Superior temporal gyrus (tissue), 1 donor: Measurements from ENCODE around the gene PLXDC1.

ENCODE experiments used
- DNase-seq: peaks from one replicate; pipeline ENCODE4 v3.0.0-alpha.2; 2016; ENCODE audit errors: extremely low spot score

Gene PLXDC1

DNA sequence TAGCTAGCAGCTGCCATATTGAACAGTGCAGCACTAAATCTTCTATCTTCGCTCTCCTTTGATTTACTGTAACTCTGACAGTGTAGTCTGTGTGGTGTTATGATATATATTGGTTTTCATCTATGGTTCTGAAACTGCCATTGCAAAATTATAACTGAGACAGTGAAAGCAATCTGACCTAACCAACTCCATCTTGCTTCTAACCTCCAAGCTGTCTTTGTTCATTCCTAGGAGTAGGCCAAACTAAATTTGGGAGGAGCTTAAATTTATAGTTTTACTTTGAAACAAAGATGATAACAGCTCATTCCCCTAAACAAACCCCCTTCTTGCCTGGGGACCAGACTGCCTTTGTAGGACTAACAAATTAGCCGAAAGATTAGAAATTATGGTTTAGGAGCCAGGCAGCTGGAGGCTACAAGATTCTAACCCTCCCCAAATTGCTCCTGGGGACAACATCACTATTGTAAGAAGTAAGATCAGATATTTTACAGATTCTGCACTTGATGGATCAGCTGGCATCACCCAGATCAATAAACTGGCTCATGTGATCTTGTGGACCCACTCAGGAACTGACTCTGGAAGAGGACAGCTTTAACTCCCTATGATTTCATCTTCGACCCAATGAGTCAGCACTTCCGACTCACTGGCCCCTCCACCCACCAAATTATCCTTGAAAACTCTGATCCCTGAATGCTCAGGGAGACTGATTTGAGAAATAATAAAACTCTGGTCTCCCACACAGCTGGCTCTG lies 137.2 kb downstream of the PLXDC1 start:
- no peak for DNase-seq
